Iris pigment epithelial cell (primary cell): ENCODE results near the gene HSP90B1.

Experiments used
- DNase-seq: peaks from one replicate; pipeline ENCODE4 v3.0.0-alpha.2; 2011; ENCODE audit warnings: low read depth

The HSP90B1 gene

GRCh38 chr12:103929784-103930033 lies 501 bp upstream of the HSP90B1 start:
- no peak for DNase-seq

DNA sequence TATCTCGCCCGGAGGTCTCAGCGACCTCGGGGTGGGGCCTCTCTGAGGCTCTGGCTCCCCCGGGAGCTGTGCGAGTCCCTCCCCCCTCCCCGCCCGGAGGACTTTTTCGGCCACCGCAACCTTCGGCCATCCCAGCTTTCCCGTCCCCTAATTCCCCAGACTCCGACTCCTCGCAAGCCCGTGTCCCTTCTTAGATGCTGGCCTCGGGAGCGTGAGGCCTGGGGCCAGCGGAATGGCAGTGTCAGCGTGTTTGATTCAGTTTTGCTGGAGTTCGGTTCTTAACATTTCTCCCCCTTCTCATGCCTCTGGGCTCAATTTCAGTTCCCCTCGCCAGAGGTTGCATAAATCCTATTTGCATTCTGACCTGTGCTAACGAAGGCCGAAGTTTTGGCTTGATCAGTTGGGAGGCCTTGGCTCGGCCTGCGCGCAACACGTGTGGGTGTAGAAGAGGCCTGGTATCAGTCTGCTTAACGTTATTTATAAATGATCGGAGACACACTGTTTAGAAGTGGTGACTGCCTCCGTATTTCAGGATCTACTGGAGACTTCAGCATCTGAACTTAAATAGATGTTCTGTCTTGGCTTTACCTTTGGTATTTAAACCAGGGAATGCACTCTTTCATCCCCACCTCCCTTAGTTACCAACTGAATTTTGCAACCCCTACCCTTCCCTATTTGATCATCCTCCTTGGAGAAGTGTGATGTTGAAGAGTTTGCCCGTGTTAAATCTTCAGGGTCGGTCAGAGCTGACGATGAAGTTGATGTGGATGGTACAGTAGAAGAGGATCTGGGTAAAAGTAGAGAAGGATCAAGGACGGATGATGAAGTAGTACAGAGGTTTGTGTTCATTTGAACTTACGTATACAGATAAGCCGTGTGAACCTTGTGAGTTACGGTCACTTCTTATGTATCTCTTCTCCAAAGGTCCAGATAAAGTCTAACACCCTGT lies 851 bp downstream of the HSP90B1 start:
- peak; percentile 55 for DNase-seq

DNA sequence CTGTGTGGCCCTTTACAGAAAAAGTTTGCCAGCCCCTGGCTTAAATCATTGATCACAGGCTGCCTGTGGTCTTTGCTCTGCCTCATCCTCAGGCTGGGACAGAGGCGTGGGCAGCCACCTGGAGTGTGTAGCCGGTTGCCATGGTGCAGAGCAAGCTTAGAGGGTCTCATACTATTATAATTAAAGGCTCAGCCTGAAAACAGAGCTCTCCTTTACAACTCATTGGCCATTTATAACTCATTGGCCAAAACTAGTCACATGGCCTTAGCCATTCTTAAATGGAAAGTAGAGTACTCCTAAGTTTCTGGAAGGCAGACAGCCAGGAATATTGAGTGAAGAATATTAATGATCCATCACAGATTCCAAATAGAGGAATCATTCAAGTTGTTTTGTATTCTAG lies 3.0 kb downstream of the HSP90B1 start:
- no peak for DNase-seq

GRCh38 chr12:103936679-103937078 lies 6.5 kb downstream of the HSP90B1 start:
- no peak for DNase-seq

DNA sequence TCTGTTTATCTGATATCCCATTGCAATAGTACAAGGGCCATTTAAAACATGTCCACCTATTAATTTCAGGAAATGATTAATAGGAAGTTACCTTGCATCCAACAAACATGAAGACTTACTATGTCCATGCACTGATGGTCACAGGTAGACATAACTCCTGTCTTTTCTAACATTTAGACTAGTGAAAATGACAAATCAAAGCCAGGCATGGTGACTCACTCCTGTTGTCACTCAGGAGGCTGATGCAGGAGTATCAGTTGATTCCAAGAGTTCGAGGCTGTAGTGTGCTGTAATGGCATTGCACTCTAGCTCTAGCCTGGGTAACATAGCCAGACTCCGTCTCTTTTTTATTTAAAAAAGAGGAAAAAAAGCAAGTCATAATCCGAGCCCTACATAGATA lies 14.8 kb downstream of the HSP90B1 start:
- no peak for DNase-seq

GRCh38 chr12:103947871-103948555 lies 17.8 kb downstream of the HSP90B1 start:
- DNase-seq: peak; percentile 26

DNA sequence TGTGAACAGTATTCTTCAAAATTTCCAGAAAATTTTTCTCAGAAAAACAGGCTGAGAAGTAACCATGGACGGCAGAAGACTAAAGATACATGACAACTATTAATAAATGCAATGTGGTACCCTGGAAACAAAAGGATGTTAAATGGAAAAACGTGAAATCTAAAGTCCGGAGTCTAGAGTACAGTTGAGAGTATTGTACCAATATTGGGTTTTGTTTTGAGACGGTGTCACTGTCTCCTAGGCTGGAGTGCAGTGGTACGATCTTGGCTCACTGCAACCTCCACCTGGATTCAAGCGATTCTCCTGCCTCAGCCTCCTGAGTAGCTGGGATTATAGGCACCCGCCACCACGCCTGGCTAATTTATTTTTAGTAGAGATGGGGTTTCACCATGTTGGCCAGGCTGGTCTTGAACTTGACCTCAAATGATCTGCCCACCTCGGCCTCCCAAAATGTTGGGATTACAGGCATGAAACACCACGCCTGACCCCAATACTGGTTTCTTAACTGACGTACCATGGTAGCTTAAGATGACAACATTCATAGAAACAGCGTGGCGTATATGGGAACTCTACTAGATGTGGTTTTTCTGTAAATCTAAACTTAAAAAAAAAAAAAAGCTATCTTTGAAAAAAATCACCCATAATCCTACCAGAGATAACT lies 18.7 kb downstream of the HSP90B1 start:
- no peak for DNase-seq

GRCh38 chr12:103952497-103952896 lies 22.3 kb downstream of the HSP90B1 start:
- DNase-seq: no peak

DNA sequence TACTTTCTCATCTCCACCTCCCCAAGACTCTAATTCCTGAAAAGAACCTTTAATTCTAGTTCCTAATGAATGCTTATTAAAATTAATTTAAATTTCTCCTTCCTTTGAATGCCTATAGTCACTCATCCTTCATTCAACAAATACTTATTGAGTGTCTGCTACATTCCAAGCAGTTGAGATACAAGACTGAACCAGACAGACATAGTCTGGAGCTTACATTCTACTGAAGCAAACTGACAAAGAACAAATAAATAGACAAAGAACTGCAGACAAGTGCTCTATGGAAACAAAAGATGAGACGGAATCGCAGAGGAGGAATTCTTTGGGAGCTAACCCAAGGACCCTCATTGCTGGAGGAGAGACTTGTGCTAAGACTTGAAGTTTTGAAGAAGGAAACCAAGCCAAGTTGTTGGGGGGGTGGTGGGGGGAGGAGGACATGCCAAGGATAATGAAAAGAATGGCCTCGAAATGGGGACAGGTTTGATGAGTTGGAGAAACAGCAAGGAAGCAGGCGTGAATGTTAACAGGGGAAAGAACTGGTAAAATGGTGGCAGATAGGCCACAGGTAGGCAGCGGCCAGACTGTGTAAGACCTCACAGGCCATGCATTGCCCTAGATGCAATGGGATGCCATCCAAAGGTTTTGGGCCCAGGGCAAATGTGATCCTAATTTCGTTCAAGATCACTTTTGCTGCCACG lies 25.8 kb downstream of the HSP90B1 start:
- DNase-seq: peak; percentile 70

- DNase-seq: no peak
These were observed 26.4 kb downstream of the HSP90B1 start for GRCh38 chr12:103956509-103957027.

DNA sequence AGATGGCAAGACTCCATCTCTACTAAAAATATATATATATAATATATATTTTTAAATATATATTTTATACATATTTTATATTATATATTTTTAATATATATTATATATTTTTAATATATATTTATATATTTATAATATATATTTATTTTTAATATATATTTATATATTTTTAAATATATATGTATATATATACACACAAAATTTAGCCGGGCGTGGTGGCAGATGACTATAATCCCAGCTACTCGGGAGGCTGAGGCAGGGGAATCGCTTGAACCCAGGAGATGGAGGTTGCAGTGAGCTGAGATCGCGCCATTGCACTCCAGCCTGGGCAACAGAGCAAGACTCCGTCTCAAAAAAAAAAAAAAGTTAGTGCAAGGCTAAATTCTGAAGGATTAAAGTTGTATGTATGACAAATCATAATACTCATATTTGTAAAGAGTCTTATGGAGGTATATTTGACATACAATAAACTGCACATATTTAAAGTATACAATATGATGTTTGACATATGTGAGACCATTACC lies 27.7 kb downstream of the HSP90B1 start:
- DNase-seq: no peak

DNA sequence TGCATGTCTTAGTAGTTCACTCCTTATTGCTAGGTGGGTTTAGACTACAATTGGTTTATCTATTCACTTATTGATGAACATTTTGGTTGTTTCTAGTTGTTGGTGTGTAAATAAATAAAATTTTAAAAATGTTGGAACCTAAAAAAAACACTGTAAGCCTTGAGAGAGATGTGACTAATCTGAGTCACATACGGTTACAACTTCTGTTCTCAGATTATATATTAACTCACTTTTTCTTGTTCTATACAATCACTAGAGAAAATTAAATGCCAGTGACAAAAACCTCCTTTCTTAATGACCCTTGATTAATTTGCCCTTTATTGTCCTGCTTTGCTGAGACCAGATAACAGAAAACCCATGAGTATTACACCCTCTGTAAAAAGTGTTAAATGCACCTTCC lies 28.4 kb downstream of the HSP90B1 start:
- DNase-seq: no peak

GRCh38 chr12:103960616-103961227 lies 30.5 kb downstream of the HSP90B1 start:
- DNase-seq: no peak

DNA sequence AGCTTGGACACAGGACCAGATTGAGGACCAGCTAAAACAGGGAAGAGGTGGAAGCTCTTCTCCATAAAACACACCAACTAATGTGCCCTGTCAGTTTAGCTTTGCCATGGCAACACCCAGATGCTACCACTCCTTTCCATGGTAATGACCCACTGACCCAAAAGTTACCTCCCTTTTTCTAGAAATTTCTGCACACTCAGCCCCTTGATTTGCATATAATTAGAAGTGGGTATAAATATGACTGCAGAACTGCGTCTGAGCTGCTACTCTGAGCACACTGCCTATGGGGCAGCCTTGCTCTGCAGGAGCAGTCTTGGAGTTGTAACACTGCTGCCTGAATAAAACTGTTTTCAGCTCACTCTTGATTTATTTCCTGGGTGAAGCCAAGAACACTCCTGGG lies 32.3 kb downstream of the HSP90B1 start:
- no peak for DNase-seq

GRCh38 chr12:103964805-103965204 lies 34.6 kb downstream of the HSP90B1 start:
- no peak for DNase-seq

- DNase-seq: no peak
These were observed 35.0 kb downstream of the HSP90B1 start for GRCh38 chr12:103965255-103965589.

- peak; percentile 99 for DNase-seq
These were observed 35.6 kb downstream of the HSP90B1 start, which contains the start of gene TDG for GRCh38 chr12:103965590-103966504. Gene TDG (plus strand): TSS chr12:103965872. CDS start chr12:103966038, 166 bp downstream.

DNA sequence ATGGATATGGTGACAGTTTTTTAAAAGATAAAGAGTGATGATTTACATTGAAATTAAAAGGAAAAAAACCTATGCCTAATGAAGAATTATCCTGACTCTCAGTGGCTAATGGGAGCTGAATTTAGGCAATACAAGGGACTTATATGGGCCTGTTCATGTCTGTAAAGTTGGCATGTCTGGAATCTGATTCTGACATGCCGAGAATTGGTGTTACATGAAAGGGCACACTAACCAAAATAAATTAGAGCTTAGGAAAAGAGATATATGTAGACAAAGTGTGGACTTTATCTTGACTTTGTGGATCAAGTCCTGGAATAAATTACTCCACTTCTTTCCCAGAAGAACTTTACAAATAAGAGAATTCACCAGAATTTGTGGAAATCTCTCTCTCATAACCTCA lies 36.5 kb downstream of the HSP90B1 start:
- no peak for DNase-seq

- peak; percentile 57 for DNase-seq
These were observed 39.2 kb downstream of the HSP90B1 start for GRCh38 chr12:103969391-103969790.

DNA sequence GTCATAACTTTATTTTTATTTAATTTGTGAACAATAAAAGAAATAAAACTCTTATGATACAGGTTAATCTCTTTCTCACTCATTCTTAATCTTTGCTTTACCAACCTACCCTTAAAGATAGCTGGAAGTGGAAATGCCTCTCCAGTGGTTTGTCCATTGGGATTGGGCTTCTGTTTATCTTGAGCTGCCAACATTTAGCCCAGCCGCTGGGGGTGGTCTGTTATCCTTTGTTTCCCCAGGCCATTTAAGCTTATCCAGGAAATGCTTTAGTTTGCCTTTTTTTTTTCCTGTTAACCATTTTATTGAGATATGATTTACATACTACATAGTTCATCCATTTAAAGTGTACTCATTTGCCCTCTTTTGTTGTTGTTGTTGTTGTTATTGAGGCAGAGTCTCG lies 43.7 kb downstream of the HSP90B1 start:
- DNase-seq: no peak
